ENCODE measurements around the gene CSKMT. TPM values are rescaled to one million over a fixed set of nuclear protein-coding genes. Genes with fewer than 3 reads are reported as not detected.
"Not testable (repeated sequence)": the region's sequence is repeated elsewhere in the genome, so short reads cannot be mapped to it uniquely, and the experiment has no call there.

Gene CSKMT
- total RNA-seq, 2 experiments from 2014 or later = 37.1 to 43.6 TPM

GRCh38 chr11:62689421-62690183 is 24.5 kb downstream of the CSKMT start, which contains the start of gene LRRN4CL:
Gene LRRN4CL (minus strand): TSS chr11:62689530. CDS start chr11:62688508, 1,022 bp downstream.
- peaks cover 3% of the 10 kb centered on the region for H3K4me1 Mint-ChIP-seq (ENCODE audit: low read depth)
- H3K36me3 Mint-ChIP-seq (ENCODE audit: low read depth) = peaks cover 23% of the 10 kb centered on the region
- CTCF ChIA-PET = interaction anchor here (0.8 to 6.9 kb wide), 3 partner anchors 8 to 295 kb away, joined by 3 to 79 read pairs (median 4); partner anchors contain the start of gene UBXN1
- no peak within 1 kb of the TSS for H3K4me3 Mint-ChIP-seq
- no peaks in the 10 kb centered on the region for H3K9me3 Mint-ChIP-seq
- POLR2A ChIA-PET = interaction anchor here (0.8 to 2.9 kb wide), 8 partner anchors 9 to 25 kb away, joined by 3 to 8 read pairs (median 3); partner anchors contain the start of genes C11orf98, CSKMT, LBHD1 and UQCC3
- TF ChIP-seq, protein P1, sequence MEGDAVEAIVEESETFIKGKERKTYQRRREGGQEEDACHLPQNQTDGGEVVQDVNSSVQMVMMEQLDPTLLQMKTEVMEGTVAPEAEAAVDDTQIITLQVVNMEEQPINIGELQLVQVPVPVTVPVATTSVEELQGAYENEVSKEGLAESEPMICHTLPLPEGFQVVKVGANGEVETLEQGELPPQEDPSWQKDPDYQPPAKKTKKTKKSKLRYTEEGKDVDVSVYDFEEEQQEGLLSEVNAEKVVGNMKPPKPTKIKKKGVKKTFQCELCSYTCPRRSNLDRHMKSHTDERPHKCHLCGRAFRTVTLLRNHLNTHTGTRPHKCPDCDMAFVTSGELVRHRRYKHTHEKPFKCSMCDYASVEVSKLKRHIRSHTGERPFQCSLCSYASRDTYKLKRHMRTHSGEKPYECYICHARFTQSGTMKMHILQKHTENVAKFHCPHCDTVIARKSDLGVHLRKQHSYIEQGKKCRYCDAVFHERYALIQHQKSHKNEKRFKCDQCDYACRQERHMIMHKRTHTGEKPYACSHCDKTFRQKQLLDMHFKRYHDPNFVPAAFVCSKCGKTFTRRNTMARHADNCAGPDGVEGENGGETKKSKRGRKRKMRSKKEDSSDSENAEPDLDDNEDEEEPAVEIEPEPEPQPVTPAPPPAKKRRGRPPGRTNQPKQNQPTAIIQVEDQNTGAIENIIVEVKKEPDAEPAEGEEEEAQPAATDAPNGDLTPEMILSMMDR (IDR thresholded peaks at IDR 0.05) = no peak
- intact Hi-C loops (cut with micrococcal nuclease) = no loop called here
- H3K27ac Mint-ChIP-seq = no peak within 1 kb of the TSS
- ATAC-seq (no peak), DNase-seq (no peak)
- peaks cover 11% of the 10 kb centered on the region for H3K27me3 Mint-ChIP-seq

GRCh38 chr11:62693624-62694023 is 28.5 kb downstream of the CSKMT start:
- DNase-seq; H3K4me3 Mint-ChIP-seq; ATAC-seq; intact Hi-C loops (cut with micrococcal nuclease); H3K27ac Mint-ChIP-seq; H3K4me1 Mint-ChIP-seq (ENCODE audit: low read depth); H3K9me3 Mint-ChIP-seq; H3K27me3 Mint-ChIP-seq: not testable (repeated sequence)
- POLR2A ChIA-PET = interaction anchor here (0.8 to 2.5 kb wide), 5 partner anchors 12 to 101 kb away, joined by 3 to 9 read pairs (median 4); partner anchors contain the start of genes C11orf98 and CSKMT
- CTCF ChIA-PET = interaction anchor here (0.8 to 6.9 kb wide), 29 partner anchors 10 to 309 kb away, joined by 3 to 79 read pairs (median 4); partner anchors contain the start of genes B3GAT3, C11orf98, CSKMT and GANAB
- H3K36me3 Mint-ChIP-seq (ENCODE audit: low read depth) = peaks cover 27% of the 10 kb centered on the region

- TF ChIP-seq, protein P1 (IDR thresholded peaks at IDR 0.05) = peak; percentile 92
- ChIA-PET CTCF (interaction anchor here (0.5 to 6.9 kb wide), 50 partner anchors 9 to 321 kb away, joined by 3 to 79 read pairs (median 4); partner anchors contain the start of genes B3GAT3, C11orf98, CSKMT and GANAB), POLR2A (interaction anchor here (0.8 to 2.5 kb wide), 7 partner anchors 11 to 102 kb away, joined by 3 to 9 read pairs (median 4); partner anchors contain the start of genes C11orf98, CSKMT and TMEM223)
- Mint-ChIP-seq H3K4me3 (no peak overlapping the region), H3K9me3 (no peaks in the 10 kb centered on the region), H3K27ac (no peak overlapping the region), H3K27me3 (no peaks in the 10 kb centered on the region), H3K4me1 (ENCODE audit: low read depth) (peaks cover 7% of the 10 kb centered on the region), H3K36me3 (ENCODE audit: low read depth) (peaks cover 28% of the 10 kb centered on the region)
- peak; percentile 84 for ATAC-seq
- intact Hi-C loops (cut with micrococcal nuclease) = no loop called here
- peak; percentile 87 for DNase-seq
These were observed 29.5 kb downstream of the CSKMT start for GRCh38 chr11:62694455-62695167.

DNA sequence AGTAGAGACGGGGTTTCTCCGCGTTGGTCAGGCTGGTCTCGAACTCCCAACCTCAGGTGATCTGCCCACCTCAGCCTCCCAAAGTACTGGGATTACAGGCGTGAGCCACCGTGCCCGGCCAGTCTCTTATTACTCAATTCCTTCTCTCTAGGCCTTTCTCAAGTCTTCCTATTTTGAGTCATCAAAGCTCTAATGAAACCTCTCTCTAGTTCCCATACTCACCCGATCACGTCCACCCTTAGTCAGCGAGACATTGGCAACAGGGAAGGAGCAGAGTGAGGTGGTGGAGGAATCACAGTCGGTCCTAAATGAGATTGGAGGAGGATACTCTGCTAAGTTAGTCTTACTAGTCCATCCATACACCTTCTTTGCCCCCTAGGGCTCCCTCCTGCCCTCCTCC is 37.1 kb downstream of the CSKMT start:
- H3K9me3 Mint-ChIP-seq = no peaks in the 10 kb centered on the region
- ChIA-PET POLR2A (interaction anchor here (0.7 to 1.8 kb wide), 3 partner anchors 12 to 38 kb away, joined by 3 to 5 read pairs (median 3); partner anchors contain the start of gene C11orf98), CTCF (interaction anchor here (1.1 to 2.5 kb wide), 4 partner anchors 8 to 278 kb away, joined by 3 to 16 read pairs (median 4); partner anchors contain the start of gene TTC9C)
- H3K27me3 Mint-ChIP-seq = no peaks in the 10 kb centered on the region
- no peak for ATAC-seq
- no peak for DNase-seq
- TF ChIP-seq, protein P1 (IDR thresholded peaks at IDR 0.05) = no peak
- H3K27ac Mint-ChIP-seq = no peak overlapping the region
- H3K4me3 Mint-ChIP-seq = no peak overlapping the region
- peaks cover 17% of the 10 kb centered on the region for H3K4me1 Mint-ChIP-seq (ENCODE audit: low read depth)
- intact Hi-C loops (cut with micrococcal nuclease) = no loop called here
- peaks cover 24% of the 10 kb centered on the region for H3K36me3 Mint-ChIP-seq (ENCODE audit: low read depth)

DNA sequence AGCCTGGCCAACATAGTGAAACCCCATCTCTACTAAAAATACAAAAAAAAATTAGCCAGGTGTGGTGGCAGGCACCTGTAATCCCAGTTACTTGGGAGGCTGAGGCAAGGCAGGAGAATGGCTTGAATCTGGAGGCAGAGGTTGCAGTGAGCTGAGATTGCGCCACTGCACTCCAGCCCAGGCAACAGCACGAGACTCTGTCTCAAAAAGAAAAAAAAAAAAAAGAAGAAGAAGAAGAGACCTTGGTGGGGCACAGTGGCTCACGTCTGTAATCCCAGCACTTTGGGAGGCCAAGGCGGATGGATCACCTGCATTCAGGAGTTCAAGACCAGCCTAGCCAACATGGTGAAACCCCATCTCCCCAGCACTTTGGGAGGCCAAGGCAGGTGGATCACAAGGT is 38.8 kb downstream of the CSKMT start:
- intact Hi-C loops (cut with micrococcal nuclease) = not testable (repeated sequence)
- CTCF ChIA-PET = interaction anchor here (0.6 to 2.5 kb wide), 2 partner anchors 10 to 24 kb away, joined by 3 to 16 read pairs; no protein-coding TSS in a partner anchor

More for the DNA sequence above, 38.8 kb downstream of the CSKMT start:
- Mint-ChIP-seq H3K36me3 (ENCODE audit: low read depth) (peaks cover 32% of the 10 kb centered on the region), H3K4me1 (ENCODE audit: low read depth) (peaks cover 32% of the 10 kb centered on the region)
- not testable (repeated sequence) for DNase-seq, H3K4me3 Mint-ChIP-seq, H3K27me3 Mint-ChIP-seq, H3K9me3 Mint-ChIP-seq, H3K27ac Mint-ChIP-seq, ATAC-seq
- POLR2A ChIA-PET = interaction anchor here (1.4 to 1.8 kb wide), 2 partner anchors 40 to 137 kb away, joined by 4 to 5 read pairs; partner anchors contain the start of gene C11orf98

Data from activated CD8-positive, alpha-beta T cell treated with anti-CD3 and anti-CD28 coated beads for 36 hours (primary cell).